ENCODE measurements around the gene TES.
"Not testable (repeated sequence)": the region's sequence is repeated elsewhere in the genome, so short reads cannot be mapped to it uniquely, and the experiment has no call there.

Gene TES

DNA sequence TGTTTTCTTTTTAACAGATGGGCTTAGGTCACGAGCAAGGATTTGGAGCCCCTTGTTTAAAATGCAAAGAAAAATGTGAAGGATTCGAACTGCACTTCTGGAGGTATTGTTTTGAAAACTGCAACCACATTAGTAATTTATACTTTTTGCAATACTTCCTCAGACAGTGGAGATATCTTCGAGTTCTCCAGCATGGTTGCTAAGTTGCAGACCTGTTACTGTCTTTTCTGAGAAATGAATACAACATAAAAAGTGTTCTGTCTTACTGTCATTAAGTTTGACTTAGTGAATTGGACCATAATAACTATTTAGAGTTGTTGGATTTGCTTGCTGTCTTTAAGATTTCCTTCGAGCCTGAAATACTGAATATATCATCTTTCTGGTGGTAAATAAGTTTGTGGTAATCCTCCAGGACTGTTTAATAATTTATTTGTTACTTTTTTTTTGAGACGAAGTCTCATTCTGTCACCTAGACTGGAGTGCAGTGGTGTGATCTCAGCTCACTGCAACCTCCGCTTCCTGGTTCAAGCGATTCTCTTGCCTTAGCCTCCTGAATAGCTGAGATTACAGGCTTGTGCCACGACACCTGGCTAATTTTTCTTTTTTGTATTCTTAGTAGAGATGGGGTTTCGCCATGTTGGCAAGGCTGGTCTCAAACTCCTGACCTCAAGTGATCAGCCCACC, 24.3 kb downstream of the TES start:
- peaks cover 34% of the 10 kb centered on the region for H3K4me1 ChIP-seq (ENCODE audit: control insufficient read depth, insufficient read depth, low read length)
- H3K36me3 ChIP-seq (ENCODE audit: control insufficient read depth, insufficient read depth, low read length, severe bottlenecking), result no peaks in the 10 kb centered on the region
- no peaks in the 10 kb centered on the region for H3K27me3 ChIP-seq (replicated peaks; ENCODE audit: control insufficient read depth, insufficient read depth, low read length)
- H3K4me3 ChIP-seq (ENCODE audit: low read length), result no peak overlapping the region
- no peak overlapping the region for H3K9ac ChIP-seq (ENCODE audit: low read length)
- H3K9me3 ChIP-seq (ENCODE audit: control insufficient read depth, low read length), result no peaks in the 10 kb centered on the region
- no peak for DNase-seq (ENCODE audit: low read depth)

DNA sequence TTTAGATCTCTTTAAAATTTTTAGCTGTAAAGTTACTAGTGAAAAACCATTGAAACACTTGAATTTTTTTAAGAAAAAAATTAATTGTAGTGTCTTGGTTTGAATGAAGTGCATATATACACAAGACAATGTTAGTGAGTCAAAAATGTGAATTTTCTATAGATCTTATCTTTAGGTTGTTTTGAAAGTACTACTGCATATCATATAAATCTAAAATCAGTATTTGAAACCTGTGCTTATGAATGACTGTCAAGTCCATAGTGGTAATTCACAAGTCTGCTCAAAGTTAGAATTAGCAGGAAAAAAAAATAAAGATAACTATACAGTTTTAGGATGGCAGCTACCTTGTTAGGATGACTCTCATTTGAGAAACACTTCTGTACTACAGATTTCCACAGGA, 25.0 kb downstream of the TES start:
- Histone ChIP-seq H3K36me3 (ENCODE audit: control insufficient read depth, insufficient read depth, low read length, severe bottlenecking) (no peaks in the 10 kb centered on the region), H3K4me3 (ENCODE audit: low read length) (no peak overlapping the region), H3K9me3 (ENCODE audit: control insufficient read depth, low read length) (no peaks in the 10 kb centered on the region), H3K27me3 (replicated peaks; ENCODE audit: control insufficient read depth, insufficient read depth, low read length) (no peaks in the 10 kb centered on the region), H3K4me1 (ENCODE audit: control insufficient read depth, insufficient read depth, low read length) (peaks cover 27% of the 10 kb centered on the region), H3K9ac (ENCODE audit: low read length) (no peak overlapping the region)
- DNase-seq (ENCODE audit: low read depth), result no peak

DNA sequence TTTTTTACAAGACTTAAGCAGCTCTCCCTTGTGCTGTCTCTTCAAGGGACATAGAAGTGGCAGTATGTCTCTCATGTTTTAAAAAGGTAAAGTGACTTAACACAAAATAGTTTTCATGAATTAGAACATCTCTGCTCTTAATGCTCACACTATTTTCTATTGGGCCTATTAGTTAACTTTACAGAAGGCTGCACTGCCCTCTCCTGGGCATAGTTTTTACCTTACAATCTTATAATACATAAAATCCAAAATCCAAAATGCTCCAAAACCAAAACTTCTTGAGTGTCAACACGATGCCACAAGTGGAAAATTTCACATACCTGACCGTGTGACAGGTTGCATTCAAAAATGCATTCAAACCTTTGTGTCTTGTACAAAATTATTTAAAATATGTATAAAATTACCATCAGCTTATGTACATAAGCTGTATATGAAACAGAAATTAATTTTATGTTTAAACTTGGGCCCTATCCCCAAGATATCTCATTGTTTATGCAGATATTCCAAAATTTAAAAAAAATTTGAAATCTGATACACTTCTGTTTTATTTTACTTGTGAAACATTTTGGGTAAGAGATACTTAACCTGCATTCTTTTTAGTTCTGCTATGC, 25.8 kb downstream of the TES start:
- DNase-seq (ENCODE audit: low read depth), result peak; percentile 86
- Histone ChIP-seq H3K36me3 (ENCODE audit: control insufficient read depth, insufficient read depth, low read length, severe bottlenecking) (no peaks in the 10 kb centered on the region), H3K27me3 (replicated peaks; ENCODE audit: control insufficient read depth, insufficient read depth, low read length) (no peaks in the 10 kb centered on the region), H3K4me3 (ENCODE audit: low read length) (no peak overlapping the region), H3K9ac (ENCODE audit: low read length) (no peak overlapping the region), H3K4me1 (ENCODE audit: control insufficient read depth, insufficient read depth, low read length) (peaks cover 19% of the 10 kb centered on the region), H3K9me3 (ENCODE audit: control insufficient read depth, low read length) (no peaks in the 10 kb centered on the region)

DNA sequence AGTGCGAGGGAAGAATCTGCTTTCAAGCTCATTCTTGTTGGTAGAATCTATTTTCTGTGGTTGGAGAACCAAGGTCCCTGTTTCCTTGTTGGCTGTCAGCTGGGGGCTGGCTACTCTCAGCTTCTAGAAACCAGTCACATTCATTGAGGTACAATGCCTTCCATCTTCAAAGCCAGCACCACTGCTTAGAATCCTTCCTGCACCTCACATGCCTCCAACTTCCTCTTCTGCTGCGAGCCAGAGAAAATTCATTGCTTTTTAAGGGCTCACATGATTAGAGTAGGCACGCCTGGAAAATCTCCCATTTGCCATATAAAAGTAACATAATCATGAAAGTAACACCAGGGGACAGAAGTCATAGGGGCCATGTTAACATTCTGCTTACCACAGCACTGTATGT, 28.7 kb downstream of the TES start:
- H3K4me3 ChIP-seq (ENCODE audit: low read length), result no peak overlapping the region

DNA sequence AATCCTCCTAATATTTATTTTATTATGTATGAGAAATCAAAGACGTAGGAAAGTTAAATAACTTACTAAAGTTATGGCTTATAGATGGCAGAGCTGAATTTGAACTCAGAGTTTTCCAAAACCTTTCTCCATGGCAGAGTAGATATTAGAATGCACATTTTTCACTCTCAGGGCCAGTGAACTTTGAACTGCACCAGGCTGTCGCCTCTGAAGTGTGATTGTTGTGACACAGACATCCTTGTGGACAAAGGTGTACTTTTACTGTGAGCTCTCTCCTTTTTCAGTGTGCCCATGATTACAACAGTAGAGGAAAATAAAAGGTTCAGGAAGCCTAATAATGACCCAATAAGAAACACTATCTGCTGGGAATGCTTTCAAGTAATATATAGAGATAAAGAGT, 29.1 kb downstream of the TES start:
- Histone ChIP-seq H3K9me3 (ENCODE audit: control insufficient read depth, low read length) (no peaks in the 10 kb centered on the region), H3K9ac (ENCODE audit: low read length) (no peak overlapping the region), H3K36me3 (ENCODE audit: control insufficient read depth, insufficient read depth, low read length, severe bottlenecking) (no peaks in the 10 kb centered on the region), H3K4me1 (ENCODE audit: control insufficient read depth, insufficient read depth, low read length) (peaks cover 6% of the 10 kb centered on the region), H3K4me3 (ENCODE audit: low read length) (no peak overlapping the region), H3K27me3 (replicated peaks; ENCODE audit: control insufficient read depth, insufficient read depth, low read length) (no peaks in the 10 kb centered on the region)
- DNase-seq (ENCODE audit: low read depth), result no peak

More for the DNA sequence above, 28.7 kb downstream of the TES start:
- H3K9ac ChIP-seq (ENCODE audit: low read length), result no peak overlapping the region
- H3K9me3 ChIP-seq (ENCODE audit: control insufficient read depth, low read length), result no peaks in the 10 kb centered on the region
- H3K4me1 ChIP-seq (ENCODE audit: control insufficient read depth, insufficient read depth, low read length), result peaks cover 6% of the 10 kb centered on the region
- H3K36me3 ChIP-seq (ENCODE audit: control insufficient read depth, insufficient read depth, low read length, severe bottlenecking), result no peaks in the 10 kb centered on the region
- H3K27me3 ChIP-seq (replicated peaks; ENCODE audit: control insufficient read depth, insufficient read depth, low read length), result no peaks in the 10 kb centered on the region
- DNase-seq (ENCODE audit: low read depth), result no peak

DNA sequence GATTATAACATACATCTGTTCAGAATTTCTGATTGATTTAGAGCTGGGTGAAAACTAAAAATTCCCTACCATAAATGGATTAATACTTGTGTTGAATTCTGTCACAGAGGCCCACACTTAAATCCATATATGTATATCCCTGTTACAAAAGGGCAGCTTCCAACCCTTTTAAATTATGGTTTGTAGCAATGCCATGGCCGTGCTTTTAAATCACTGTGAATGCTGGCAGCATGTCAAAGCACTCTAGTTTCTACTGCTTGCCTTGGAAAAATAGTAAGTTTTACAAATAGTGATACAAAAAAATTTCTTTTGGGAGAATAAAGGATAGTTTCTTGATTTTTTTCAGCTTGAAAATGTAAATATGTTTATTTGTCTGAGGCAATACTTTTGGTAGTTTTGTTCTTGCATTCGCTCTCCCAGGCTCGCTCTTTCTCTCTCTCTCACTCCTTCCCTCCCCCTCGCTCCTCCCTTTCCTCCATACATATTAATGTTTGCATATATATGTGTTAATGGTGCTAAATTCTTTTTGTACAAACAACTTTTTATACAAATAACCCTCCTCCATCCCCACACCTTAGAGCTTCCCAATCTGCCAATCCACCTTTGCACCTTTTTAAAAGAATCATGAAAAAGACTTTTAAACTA, 29.8 kb downstream of the TES start:
- Histone ChIP-seq H3K9ac (ENCODE audit: low read length) (no peak overlapping the region), H3K4me1 (ENCODE audit: control insufficient read depth, insufficient read depth, low read length) (peaks cover 6% of the 10 kb centered on the region), H3K9me3 (ENCODE audit: control insufficient read depth, low read length) (no peaks in the 10 kb centered on the region), H3K4me3 (ENCODE audit: low read length) (no peak overlapping the region), H3K27me3 (replicated peaks; ENCODE audit: control insufficient read depth, insufficient read depth, low read length) (no peaks in the 10 kb centered on the region), H3K36me3 (ENCODE audit: control insufficient read depth, insufficient read depth, low read length, severe bottlenecking) (no peaks in the 10 kb centered on the region)
- DNase-seq (ENCODE audit: low read depth), result no peak

DNA sequence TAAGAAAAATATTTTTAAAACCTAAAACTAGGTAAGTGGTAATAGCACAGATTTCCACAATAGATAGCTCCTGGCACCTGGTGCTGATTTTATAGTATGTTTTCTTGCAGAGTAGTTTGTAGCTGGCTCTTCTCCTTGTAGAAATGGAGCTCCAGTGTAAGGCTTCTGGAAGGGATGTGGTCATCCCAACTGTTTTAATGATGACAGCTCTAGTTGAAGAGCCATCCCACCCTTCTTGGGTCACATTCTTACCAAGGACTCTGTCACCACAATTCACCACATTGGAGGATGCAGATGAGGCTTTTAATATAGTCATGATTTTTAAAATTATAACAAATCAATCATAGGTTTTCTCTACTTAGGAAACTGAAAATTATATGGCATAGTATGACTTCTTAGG, 31.0 kb downstream of the TES start:
- Histone ChIP-seq H3K27me3 (replicated peaks; ENCODE audit: control insufficient read depth, insufficient read depth, low read length) (no peaks in the 10 kb centered on the region), H3K36me3 (ENCODE audit: control insufficient read depth, insufficient read depth, low read length, severe bottlenecking) (no peaks in the 10 kb centered on the region), H3K9ac (ENCODE audit: low read length) (no peak overlapping the region), H3K4me3 (ENCODE audit: low read length) (no peak overlapping the region), H3K9me3 (ENCODE audit: control insufficient read depth, low read length) (no peaks in the 10 kb centered on the region), H3K4me1 (ENCODE audit: control insufficient read depth, insufficient read depth, low read length) (peaks cover 6% of the 10 kb centered on the region)
- DNase-seq (ENCODE audit: low read depth), result no peak

DNA sequence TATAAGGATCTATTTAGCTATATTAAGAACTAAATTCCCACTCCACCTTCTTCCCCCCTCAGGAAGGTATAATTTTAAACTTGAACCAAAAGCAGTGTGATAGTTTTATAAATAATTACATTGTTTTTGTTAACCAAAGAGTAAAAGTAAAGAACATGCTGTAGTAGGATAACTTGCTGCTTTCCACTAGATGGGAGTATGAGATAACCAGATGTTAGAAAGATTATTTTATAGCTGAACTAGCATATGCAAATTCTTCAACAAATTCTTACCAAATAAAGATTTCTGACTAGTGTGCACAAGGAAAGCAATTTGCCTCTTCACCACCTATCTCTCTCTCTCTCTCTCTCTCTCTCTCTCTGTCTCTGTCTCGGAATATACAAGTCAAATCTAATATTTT, 31.8 kb downstream of the TES start:
- Histone ChIP-seq H3K9ac (ENCODE audit: low read length) (no peak overlapping the region), H3K4me1 (ENCODE audit: control insufficient read depth, insufficient read depth, low read length) (peaks cover 6% of the 10 kb centered on the region), H3K9me3 (ENCODE audit: control insufficient read depth, low read length) (no peaks in the 10 kb centered on the region), H3K27me3 (replicated peaks; ENCODE audit: control insufficient read depth, insufficient read depth, low read length) (no peaks in the 10 kb centered on the region), H3K36me3 (ENCODE audit: control insufficient read depth, insufficient read depth, low read length, severe bottlenecking) (no peaks in the 10 kb centered on the region), H3K4me3 (ENCODE audit: low read length) (no peak overlapping the region)
- DNase-seq (ENCODE audit: low read depth), result peak; percentile 52

DNA sequence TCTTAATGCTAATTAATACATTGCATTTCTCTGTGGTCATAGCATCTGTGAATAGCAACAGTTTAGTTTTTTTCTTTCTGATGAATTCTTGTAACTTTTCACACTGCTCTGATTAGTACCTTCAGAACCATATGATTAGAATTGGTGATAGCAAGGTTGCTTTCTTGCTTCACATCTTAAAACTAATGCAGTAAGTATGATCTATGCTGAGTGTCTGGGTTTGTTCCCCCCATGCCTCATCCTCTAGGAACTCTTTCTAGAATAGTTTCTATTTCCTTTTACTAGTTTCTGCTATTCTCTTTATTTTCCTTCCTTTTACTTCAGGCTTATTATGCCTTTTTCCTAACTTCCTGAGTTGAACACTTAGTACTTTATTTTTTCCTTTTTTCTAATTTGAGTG, 32.4 kb downstream of the TES start:
- peaks cover 6% of the 10 kb centered on the region for H3K4me1 ChIP-seq (ENCODE audit: control insufficient read depth, insufficient read depth, low read length)
- H3K36me3 ChIP-seq (ENCODE audit: control insufficient read depth, insufficient read depth, low read length, severe bottlenecking), result no peaks in the 10 kb centered on the region
- no peaks in the 10 kb centered on the region for H3K27me3 ChIP-seq (replicated peaks; ENCODE audit: control insufficient read depth, insufficient read depth, low read length)
- no peaks in the 10 kb centered on the region for H3K9me3 ChIP-seq (ENCODE audit: control insufficient read depth, low read length)
- H3K4me3 ChIP-seq (ENCODE audit: low read length), result no peak overlapping the region
- peak; percentile 36 for DNase-seq (ENCODE audit: low read depth)
- H3K9ac ChIP-seq (ENCODE audit: low read length), result peak overlapping the region; percentile 26

DNA sequence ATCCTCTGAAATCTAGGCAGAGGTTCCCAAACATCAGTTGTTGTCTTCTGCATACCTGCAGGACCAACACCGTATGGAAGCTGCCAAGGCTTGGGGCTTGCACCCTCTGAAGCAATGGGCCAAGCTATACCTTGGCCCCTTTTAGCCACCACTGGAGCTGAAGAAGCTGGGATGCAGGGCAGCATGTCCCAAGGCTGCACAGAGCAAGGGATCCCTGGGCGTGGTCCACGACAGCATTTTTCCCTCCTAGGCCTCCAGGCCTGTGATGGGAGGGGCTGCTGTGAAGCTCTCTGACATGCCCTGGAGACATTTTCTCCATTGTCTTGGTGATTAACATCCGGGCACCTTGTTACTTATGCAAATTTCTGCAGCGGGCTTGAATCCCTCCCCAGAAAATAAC, 34.5 kb downstream of the TES start:
- H3K4me3 ChIP-seq (ENCODE audit: low read length); H3K9me3 ChIP-seq (ENCODE audit: control insufficient read depth, low read length); H3K9ac ChIP-seq (ENCODE audit: low read length); H3K4me1 ChIP-seq (ENCODE audit: control insufficient read depth, insufficient read depth, low read length); H3K36me3 ChIP-seq (ENCODE audit: control insufficient read depth, insufficient read depth, low read length, severe bottlenecking); DNase-seq (ENCODE audit: low read depth); H3K27me3 ChIP-seq (replicated peaks; ENCODE audit: control insufficient read depth, insufficient read depth, low read length): not testable (repeated sequence)

DNA sequence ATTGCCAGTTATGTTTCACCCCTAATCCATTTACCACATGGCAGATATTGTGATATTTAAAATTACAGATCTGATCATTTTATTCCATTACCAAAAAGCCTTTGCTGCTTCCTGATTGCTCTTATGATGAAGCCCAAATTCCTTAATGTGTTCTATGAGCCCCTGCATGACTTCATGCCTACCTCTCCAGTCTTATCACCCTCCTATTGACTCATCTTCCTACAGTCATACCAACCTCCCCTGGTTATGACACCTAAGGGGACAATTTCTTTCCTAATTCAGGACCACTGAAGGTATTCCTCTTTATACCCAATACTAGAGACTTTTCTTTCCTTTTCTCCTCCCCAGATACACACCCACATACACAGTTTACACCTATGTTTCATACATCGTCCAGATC, 36.0 kb downstream of the TES start:
- Histone ChIP-seq H3K9ac (ENCODE audit: low read length) (no peak overlapping the region), H3K4me3 (ENCODE audit: low read length) (no peak overlapping the region), H3K4me1 (ENCODE audit: control insufficient read depth, insufficient read depth, low read length) (peaks cover 6% of the 10 kb centered on the region), H3K27me3 (replicated peaks; ENCODE audit: control insufficient read depth, insufficient read depth, low read length) (no peaks in the 10 kb centered on the region), H3K36me3 (ENCODE audit: control insufficient read depth, insufficient read depth, low read length, severe bottlenecking) (no peaks in the 10 kb centered on the region), H3K9me3 (ENCODE audit: control insufficient read depth, low read length) (no peaks in the 10 kb centered on the region)
- DNase-seq (ENCODE audit: low read depth), result no peak

All from adipocyte (in vitro differentiated cells).